SU-DHL-6 (cell line): ENCODE results near the gene CFDP1.

Source experiments
- H2AFZ ChIP-seq: fragments of 200-600 bp; sonication (generic); 2 replicates; pipeline ENCODE4 v1.6.1; 2014; ENCODE audit warnings: low read depth, mild to moderate bottlenecking, moderate library complexity, mixed read lengths, antibody characterized with exemption, low read length; ENCODE audit not compliant: severe bottlenecking
- H3F3A ChIP-seq: fragments of 200-600 bp; shearing (Covaris generic); 2 replicates; pipeline ENCODE4 v1.6.0; 2016; ENCODE audit warnings: antibody characterized with exemption, mild to moderate bottlenecking; ENCODE audit not compliant: insufficient read depth
- H3K27ac ChIP-seq: fragments of 200-600 bp; sonication (generic); 2 replicates; pipeline ENCODE4 v1.5.1; 2016; ENCODE audit warnings: low read depth, mild to moderate bottlenecking, low read length, moderate library complexity, mixed read lengths
- H3K27me3 ChIP-seq: fragments of 200-600 bp; sonication (generic), shearing (Covaris generic); 2 replicates; pipeline ENCODE4 v1.6.0; 2014; ENCODE audit warnings: mild to moderate bottlenecking, low read length
- H3K36me3 ChIP-seq: fragments of 200-600 bp; sonication (generic); 2 replicates; pipeline ENCODE4 v1.6.1; 2014; ENCODE audit warnings: mild to moderate bottlenecking, low read length, mixed read lengths
- H3K4me2 ChIP-seq: fragments of 300-600, 200-600 bp; shearing (Covaris generic), sonication (generic); 2 replicates; pipeline ENCODE4 v1.6.0; 2014; ENCODE audit warnings: low read length, low read depth, mild to moderate bottlenecking; ENCODE audit not compliant: poor library complexity, severe bottlenecking
- H3K4me3 ChIP-seq: fragments of 200-600 bp; sonication (generic); 2 replicates; pipeline ENCODE4 v1.5.1; 2014; ENCODE audit warnings: antibody characterized with exemption, low read length, mild to moderate bottlenecking, mixed read lengths; ENCODE audit not compliant: insufficient read depth, poor library complexity, severe bottlenecking
- H3K79me2 ChIP-seq: fragments of 200-600 bp; sonication (generic); 2 replicates; pipeline ENCODE4 v1.6.1; 2014; ENCODE audit warnings: mild to moderate bottlenecking, low read length, moderate library complexity; ENCODE audit not compliant: insufficient read depth
- H3K9ac ChIP-seq: fragments of 200-600 bp; sonication (generic); 2 replicates; pipeline ENCODE4 v1.7.0; 2014; ENCODE audit warnings: mild to moderate bottlenecking, low read length
- H3K9me2 ChIP-seq: fragments of 200-600 bp; sonication (generic); replicated peaks from 2 replicates; pipeline ENCODE4 v1.6.1; 2014; ENCODE audit warnings: low read length; ENCODE audit not compliant: insufficient read depth
- H3K9me3 ChIP-seq: fragments of 200-600 bp; sonication (generic); 2 replicates; pipeline ENCODE4 v1.6.1; 2014; ENCODE audit warnings: low read length, mixed read lengths; ENCODE audit not compliant: insufficient read depth
- H4K20me1 ChIP-seq: fragments of 200-600 bp; sonication (generic); 2 replicates; pipeline ENCODE4 v1.6.1; 2014; ENCODE audit warnings: low read depth, mild to moderate bottlenecking, antibody characterized with exemption, low read length, moderate library complexity, mixed read lengths
- CTCF ChIP-seq: fragments of 200-600 bp; sonication (generic); IDR thresholded peaks from one replicate; pipeline ENCODE4 v1.5.1; 2017; ENCODE audit warnings: antibody characterized with exemption, mild to moderate bottlenecking, low read length, moderate library complexity; ENCODE audit not compliant: insufficient read depth, poor library complexity, severe bottlenecking
- EZH2phosphoT487 ChIP-seq: fragments of 200-600 bp; sonication (generic), shearing (Covaris generic); conservative IDR thresholded peaks from 2 replicates; pipeline ENCODE4 v1.6.1; 2018; ENCODE audit warnings: mild to moderate bottlenecking, antibody characterized with exemption, low read length, moderate library complexity, mixed read lengths

Gene CFDP1

GRCh38 chr16:75446416-75446815 lies 13.1 kb upstream of the CFDP1 start:
- Histone ChIP-seq H3K27me3 (no peaks in the 10 kb centered on the region), H3K4me2 (no peak overlapping the region), H3K4me3 (no peak overlapping the region), H3K9me3 (no peaks in the 10 kb centered on the region), H3K9me2 (no peaks in the 10 kb centered on the region), H3K9ac (no peak overlapping the region), H3K36me3 (peaks cover 10% of the 10 kb centered on the region; the same call in 1 of the 2 replicates), H3K79me2 (no peaks in the 10 kb centered on the region; the same call in 1 of the 2 replicates), H3K27ac (no peak overlapping the region), H3F3A (0 out of 2 replicates have a peak, but pooled peaks cover 3% of the 10 kb centered on the region), H2AFZ (no peak overlapping the region), H4K20me1 (0 out of 2 replicates have a peak, but pooled peaks cover under 1% of the 10 kb centered on the region)
- TF ChIP-seq CTCF (no peak), EZH2phosphoT487 (no peak)

GRCh38 chr16:75445298-75445697 lies 12.0 kb upstream of the CFDP1 start:
- Histone ChIP-seq H3K9ac (no peak overlapping the region), H3F3A (0 out of 2 replicates have a peak, but pooled peaks cover 3% of the 10 kb centered on the region), H3K79me2 (no peaks in the 10 kb centered on the region; the same call in 1 of the 2 replicates), H3K4me2 (no peak overlapping the region), H3K4me3 (no peak overlapping the region), H3K36me3 (peaks cover 6% of the 10 kb centered on the region; the same call in 1 of the 2 replicates), H2AFZ (no peak overlapping the region), H3K9me2 (no peaks in the 10 kb centered on the region), H3K9me3 (no peaks in the 10 kb centered on the region), H3K27ac (no peak overlapping the region), H4K20me1 (no peaks in the 10 kb centered on the region), H3K27me3 (no peaks in the 10 kb centered on the region)
- no peak for TF ChIP-seq CTCF

GRCh38 chr16:75443298-75443697 lies 10.0 kb upstream of the CFDP1 start:
- no peak overlapping the region for H3K27ac ChIP-seq
- no peaks in the 10 kb centered on the region; the same call in 1 of the 2 replicates for H3K36me3 ChIP-seq
- H2AFZ ChIP-seq = no peak overlapping the region
- H3K4me2 ChIP-seq = no peak overlapping the region
- no peaks in the 10 kb centered on the region for H3K9me3 ChIP-seq
- H3K9me2 ChIP-seq = no peaks in the 10 kb centered on the region
- 0 out of 2 replicates have a peak, but pooled peaks cover 4% of the 10 kb centered on the region for H3F3A ChIP-seq
- no peaks in the 10 kb centered on the region for H3K27me3 ChIP-seq
- H3K79me2 ChIP-seq = no peaks in the 10 kb centered on the region; the same call in 1 of the 2 replicates
- H4K20me1 ChIP-seq = no peaks in the 10 kb centered on the region
- H3K4me3 ChIP-seq = no peak overlapping the region
- H3K9ac ChIP-seq = no peak overlapping the region
- TF ChIP-seq CTCF = no peak
- no peak for TF ChIP-seq EZH2phosphoT487
